Measurements from ENCODE around the gene ZNF253. TPM values are rescaled to one million over a fixed set of nuclear protein-coding genes. Genes with fewer than 3 reads are reported as not detected.

The ZNF253 gene
- total and polyA plus RNA-seq, 2 of the 8 experiments (the other 6 are each of a cell fraction or from before 2014, with no cell fraction given) = 8.3 to 64.0 TPM

DNA sequence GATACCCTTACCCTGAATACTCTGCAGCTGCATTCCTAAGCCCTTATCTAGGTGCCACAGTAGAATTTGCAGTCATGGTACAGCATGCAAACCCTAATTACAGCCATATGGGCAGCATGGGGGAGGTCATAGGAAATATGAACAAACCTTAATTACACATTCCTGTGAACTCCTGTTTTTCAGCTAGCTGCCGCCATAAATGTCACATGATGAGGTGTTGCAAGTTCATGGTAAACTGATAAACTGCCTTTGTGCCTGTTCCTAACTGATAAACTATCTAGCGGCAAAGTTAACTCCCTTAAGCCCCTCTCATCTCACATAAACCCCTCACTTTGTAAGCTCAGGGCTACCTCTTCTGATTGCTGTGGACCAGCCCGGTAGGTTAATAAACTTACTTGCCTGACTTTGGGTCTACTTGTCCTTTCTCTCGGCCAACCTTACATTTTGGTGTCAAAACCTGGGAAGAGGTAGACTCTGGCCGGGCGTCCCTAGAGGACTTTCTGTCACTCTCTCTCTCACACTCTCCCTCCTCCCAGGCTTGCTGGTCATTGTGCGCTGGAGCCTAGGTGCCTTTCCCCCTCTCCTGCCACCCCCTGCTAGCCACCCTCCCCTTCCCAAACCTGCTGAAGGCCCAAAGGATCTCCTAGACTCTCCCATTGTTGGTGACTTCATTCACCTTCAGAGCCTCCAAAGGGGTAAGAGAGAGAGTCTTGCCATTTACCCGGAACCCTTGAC is 78.3 kb downstream of the ZNF253 start (continued):
- TF ChIP-seq, protein P1, sequence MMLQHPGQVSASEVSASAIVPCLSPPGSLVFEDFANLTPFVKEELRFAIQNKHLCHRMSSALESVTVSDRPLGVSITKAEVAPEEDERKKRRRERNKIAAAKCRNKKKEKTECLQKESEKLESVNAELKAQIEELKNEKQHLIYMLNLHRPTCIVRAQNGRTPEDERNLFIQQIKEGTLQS (IDR thresholded peaks at IDR 0.05; ENCODE audit: insufficient read depth, low read depth, low read length) = no peak
- no peak for TF ChIP-seq RAD21 (IDR thresholded peaks at IDR 0.05 in 1 of 2, conservative IDR thresholded peaks at IDR 0.05 in 1 of 2; ENCODE audit: low read depth in 2 of 2, low read length in 2 of 2)
- TF ChIP-seq NRF1 (IDR thresholded peaks at IDR 0.05; ENCODE audit: low read depth, low read length) = no peak
- TF ChIP-seq TAF1 (IDR thresholded peaks at IDR 0.05; ENCODE audit: low read depth, low read length) = no peak
- no peak for TF ChIP-seq FOSL1 (IDR thresholded peaks at IDR 0.05; ENCODE audit: insufficient read depth, low read depth, low read length)

Other genes starting within 250 kb of the ZNF253 start
- 3.3 and 3.4 TPM in 2 replicates for gene PBX4, start 247.2 kb upstream of the ZNF253 start, total RNA-seq (2021; fragmentation: NEBNext Ultra II Directional; extraction: Animal tissue kit (Norgen Biotek cat#: 25700))
- 3.8 and 8.3 TPM in 2 replicates for gene PBX4, start 247.2 kb upstream of the ZNF253 start, polyA plus RNA-seq (2011; rRNA removed)
- gene LPAR2, start 237.7 kb upstream of the ZNF253 start, total RNA-seq (2021; fragmentation: NEBNext Ultra II Directional; extraction: Animal tissue kit (Norgen Biotek cat#: 25700)) = 47.1 and 47.6 TPM in 2 replicates
- gene LPAR2, start 237.7 kb upstream of the ZNF253 start, polyA plus RNA-seq (2011; rRNA removed) = 70.2 and 121 TPM in 2 replicates
- 18.1 and 20.2 TPM in 2 replicates for gene GMIP, start 222.2 kb upstream of the ZNF253 start, total RNA-seq (2021; fragmentation: NEBNext Ultra II Directional; extraction: Animal tissue kit (Norgen Biotek cat#: 25700))
- 5.7 and 8.9 TPM in 2 replicates for gene GMIP, start 222.2 kb upstream of the ZNF253 start, polyA plus RNA-seq (2011; rRNA removed)
- 64.2 and 75.7 TPM in 2 replicates for gene ATP13A1, start 202.2 kb upstream of the ZNF253 start, total RNA-seq (2021; fragmentation: NEBNext Ultra II Directional; extraction: Animal tissue kit (Norgen Biotek cat#: 25700))
- gene ATP13A1, start 202.2 kb upstream of the ZNF253 start, polyA plus RNA-seq (2011; rRNA removed) = 33.0 and 70.7 TPM in 2 replicates
- gene ZNF101, start 197.0 kb upstream of the ZNF253 start, total RNA-seq (2021; fragmentation: NEBNext Ultra II Directional; extraction: Animal tissue kit (Norgen Biotek cat#: 25700)) = 46.2 and 50.9 TPM in 2 replicates
- gene ZNF101, start 197.0 kb upstream of the ZNF253 start, polyA plus RNA-seq (2011; rRNA removed) = 11.0 and 13.0 TPM in 2 replicates
- 6.8 and 7.4 TPM in 2 replicates for gene ZNF14, start 132.8 kb upstream of the ZNF253 start, total RNA-seq (2021; fragmentation: NEBNext Ultra II Directional; extraction: Animal tissue kit (Norgen Biotek cat#: 25700))
- gene ZNF14, start 132.8 kb upstream of the ZNF253 start, polyA plus RNA-seq (2011; rRNA removed) = 0.72 and 1.00 TPM in 2 replicates
- 8.0 and 8.3 TPM in 2 replicates for gene ZNF506, start 44.1 kb upstream of the ZNF253 start, total RNA-seq (2021; fragmentation: NEBNext Ultra II Directional; extraction: Animal tissue kit (Norgen Biotek cat#: 25700))
- gene ZNF506, start 44.1 kb upstream of the ZNF253 start, polyA plus RNA-seq (2011; rRNA removed) = 4.1 and 4.5 TPM in 2 replicates
- 61.1 and 61.8 TPM in 2 replicates for gene ZNF93, start 35.1 kb downstream of the ZNF253 start, total RNA-seq (2021; fragmentation: NEBNext Ultra II Directional; extraction: Animal tissue kit (Norgen Biotek cat#: 25700))
- gene ZNF93, start 35.1 kb downstream of the ZNF253 start, polyA plus RNA-seq (2011; rRNA removed) = 25.3 and 40.8 TPM in 2 replicates
- 21.7 and 27.5 TPM in 2 replicates for gene ZNF682, start 173.6 kb downstream of the ZNF253 start, total RNA-seq (2021; fragmentation: NEBNext Ultra II Directional; extraction: Animal tissue kit (Norgen Biotek cat#: 25700))
- gene ZNF682, start 173.6 kb downstream of the ZNF253 start, polyA plus RNA-seq (2011; rRNA removed) = 4.1 and 4.3 TPM in 2 replicates
- 105 and 114 TPM in 2 replicates for gene ZNF90, start 212.1 kb downstream of the ZNF253 start, total RNA-seq (2021; fragmentation: NEBNext Ultra II Directional; extraction: Animal tissue kit (Norgen Biotek cat#: 25700))
- 41.2 and 41.7 TPM in 2 replicates for gene ZNF90, start 212.1 kb downstream of the ZNF253 start, polyA plus RNA-seq (2011; rRNA removed)

All from H1 (cell line).